ENCODE data around the gene CACFD1. TPM values are rescaled to one million over a fixed set of nuclear protein-coding genes. Genes with fewer than 3 reads are reported as not detected.

CACFD1 gene
- total and polyA plus RNA-seq, 9 of the 15 experiments (the other 6 are each of a cell fraction or from before 2014, with no cell fraction given), result 0.11 to 1.4 (median 1.1) TPM; not detected in 2

DNA sequence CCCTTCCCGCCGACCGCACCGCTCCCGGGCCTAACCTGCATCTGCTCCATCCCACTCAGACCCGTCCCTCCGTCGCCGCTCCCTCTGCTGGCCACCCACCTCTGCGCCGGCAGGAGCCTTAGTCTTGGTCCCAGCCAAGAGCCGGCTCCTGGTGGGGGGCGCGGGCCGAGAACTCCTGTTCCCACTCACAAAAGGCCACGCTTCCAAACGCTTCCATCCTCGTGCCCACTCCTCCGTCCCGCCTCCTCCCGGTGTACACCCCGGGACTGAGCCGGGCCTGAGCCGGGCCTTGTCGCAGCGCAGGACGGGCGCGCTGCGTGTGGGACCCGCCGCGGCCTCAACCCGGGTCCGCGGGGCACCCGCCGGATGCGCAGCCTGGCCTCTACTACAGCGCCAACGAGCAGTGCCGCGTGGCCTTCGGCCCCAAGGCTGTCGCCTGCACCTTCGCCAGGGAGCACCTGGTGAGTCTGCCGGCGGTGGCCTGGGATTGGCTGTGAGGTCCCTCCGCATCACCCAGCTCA, 30.1 kb upstream of the CACFD1 start:
- Histone ChIP-seq H4K20me1 (replicated peaks; ENCODE audit: control insufficient read depth, insufficient read depth, low read length) (no peaks in the 10 kb centered on the region), H3K9me1 (ENCODE audit: control insufficient read depth, insufficient read depth, low read length) (no peaks in the 10 kb centered on the region), H3K4me3 (no peak overlapping the region), H3K4me1 (replicated peaks in 1 of 2; ENCODE audit: control insufficient read depth in 2 of 2, insufficient read depth in 2 of 2, low read length in 2 of 2) (peaks cover 4 to 29% of the 10 kb centered on the region in 2 experiments; a peak in 2 of 5 replicates), H3K79me2 (ENCODE audit: control insufficient read depth, insufficient read depth, low read length) (no peaks in the 10 kb centered on the region), H3K9ac (ENCODE audit: insufficient read depth in 1 of 2, low read depth in 2 of 2, low read length in 2 of 2) (no peak overlapping the region; a peak in 1 of 4 replicates), H2AFZ (ENCODE audit: low read depth, low read length) (no peak overlapping the region), H3K4me2 (ENCODE audit: insufficient read depth, low read length) (no peak overlapping the region), H3K9me3 (replicated peaks; ENCODE audit: control insufficient read depth, insufficient read depth, low read depth, low read length) (no peaks in the 10 kb centered on the region), H3K27ac (ENCODE audit: extremely low read depth, low read depth, low read length) (no peak overlapping the region), H3K36me3 (ENCODE audit: control insufficient read depth, insufficient read depth, low read length) (no peaks in the 10 kb centered on the region), H3K27me3 (ENCODE audit: control insufficient read depth in 2 of 2, insufficient read depth in 2 of 2, low read length in 2 of 2) (peaks cover 26 to 46% of the 10 kb centered on the region in 2 experiments)
- ChIA-PET CTCF (ENCODE audit: low intra/inter-chr PET ratio) (interaction anchor here (0.5 kb wide), 1 partner anchor 703 kb away, joined by 3 read pairs; no protein-coding TSS in a partner anchor), POLR2A (interaction anchor here (0.6 kb wide), 1 partner anchor 11 kb away, joined by 4 read pairs; no protein-coding TSS in a partner anchor)
- in situ Hi-C loops (cut with MboI), result no loop called here
- intact Hi-C loops (cut with micrococcal nuclease), result no loop called here
- peak; percentile 82 for ATAC-seq
- 53% methylated on average over 35 of the region's 49 CpGs for WGBS (ENCODE audit: insufficient coverage, low coverage, missing lambda C conversion rate)
- no TSS peak for BruUV-seq (replicated peaks)
- FAIRE-seq, result no peak
- peak; percentile 67 to 79 (median 72) for DNase-seq (ENCODE audit: extremely low read depth in 1 of 4, low spot score in 3 of 4)
- TF ChIP-seq, protein P1, sequence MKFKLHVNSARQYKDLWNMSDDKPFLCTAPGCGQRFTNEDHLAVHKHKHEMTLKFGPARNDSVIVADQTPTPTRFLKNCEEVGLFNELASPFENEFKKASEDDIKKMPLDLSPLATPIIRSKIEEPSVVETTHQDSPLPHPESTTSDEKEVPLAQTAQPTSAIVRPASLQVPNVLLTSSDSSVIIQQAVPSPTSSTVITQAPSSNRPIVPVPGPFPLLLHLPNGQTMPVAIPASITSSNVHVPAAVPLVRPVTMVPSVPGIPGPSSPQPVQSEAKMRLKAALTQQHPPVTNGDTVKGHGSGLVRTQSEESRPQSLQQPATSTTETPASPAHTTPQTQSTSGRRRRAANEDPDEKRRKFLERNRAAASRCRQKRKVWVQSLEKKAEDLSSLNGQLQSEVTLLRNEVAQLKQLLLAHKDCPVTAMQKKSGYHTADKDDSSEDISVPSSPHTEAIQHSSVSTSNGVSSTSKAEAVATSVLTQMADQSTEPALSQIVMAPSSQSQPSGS (CRISPR knock-in tag; IDR thresholded peaks at IDR 0.05), result no peak
- TF ChIP-seq ZNF75A (CRISPR knock-in tag; IDR thresholded peaks at IDR 0.05) (no peak), ZNF57 (CRISPR knock-in tag; IDR thresholded peaks at IDR 0.05) (no peak), PPARD (CRISPR knock-in tag; IDR thresholded peaks at IDR 0.05) (no peak), POLR2G (IDR thresholded peaks at IDR 0.05; ENCODE audit: low read depth, low read length) (0 out of 2 replicates have a peak, but pooled peaks have one; percentile 31), FOXA1 (IDR thresholded peaks at IDR 0.05; ENCODE audit: borderline replicate concordance) (no peak), ZBTB7A (IDR thresholded peaks at IDR 0.05; ENCODE audit: borderline replicate concordance, control insufficient read depth, low read depth, low read length) (peak; percentile 42; the same call in 1 of the 2 replicates), HIVEP1 (CRISPR knock-in tag; IDR thresholded peaks at IDR 0.05) (no peak), ZNF133 (CRISPR knock-in tag; IDR thresholded peaks at IDR 0.05) (no peak), NR2C1 (IDR thresholded peaks at IDR 0.05) (no peak), NR2C1 (tag; IDR thresholded peaks at IDR 0.05) (no peak)
- TF ChIP-seq, protein P2, sequence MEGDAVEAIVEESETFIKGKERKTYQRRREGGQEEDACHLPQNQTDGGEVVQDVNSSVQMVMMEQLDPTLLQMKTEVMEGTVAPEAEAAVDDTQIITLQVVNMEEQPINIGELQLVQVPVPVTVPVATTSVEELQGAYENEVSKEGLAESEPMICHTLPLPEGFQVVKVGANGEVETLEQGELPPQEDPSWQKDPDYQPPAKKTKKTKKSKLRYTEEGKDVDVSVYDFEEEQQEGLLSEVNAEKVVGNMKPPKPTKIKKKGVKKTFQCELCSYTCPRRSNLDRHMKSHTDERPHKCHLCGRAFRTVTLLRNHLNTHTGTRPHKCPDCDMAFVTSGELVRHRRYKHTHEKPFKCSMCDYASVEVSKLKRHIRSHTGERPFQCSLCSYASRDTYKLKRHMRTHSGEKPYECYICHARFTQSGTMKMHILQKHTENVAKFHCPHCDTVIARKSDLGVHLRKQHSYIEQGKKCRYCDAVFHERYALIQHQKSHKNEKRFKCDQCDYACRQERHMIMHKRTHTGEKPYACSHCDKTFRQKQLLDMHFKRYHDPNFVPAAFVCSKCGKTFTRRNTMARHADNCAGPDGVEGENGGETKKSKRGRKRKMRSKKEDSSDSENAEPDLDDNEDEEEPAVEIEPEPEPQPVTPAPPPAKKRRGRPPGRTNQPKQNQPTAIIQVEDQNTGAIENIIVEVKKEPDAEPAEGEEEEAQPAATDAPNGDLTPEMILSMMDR (IDR thresholded peaks at IDR 0.05 in 2 of 3, conservative IDR thresholded peaks at IDR 0.05 in 1 of 3; ENCODE audit: insufficient read depth in 2 of 3, low read depth in 1 of 3, low read length in 3 of 3), result peak; percentile 41 to 71 (median 50); a peak in 5 of 6 replicates
- TF ChIP-seq, protein P3, sequence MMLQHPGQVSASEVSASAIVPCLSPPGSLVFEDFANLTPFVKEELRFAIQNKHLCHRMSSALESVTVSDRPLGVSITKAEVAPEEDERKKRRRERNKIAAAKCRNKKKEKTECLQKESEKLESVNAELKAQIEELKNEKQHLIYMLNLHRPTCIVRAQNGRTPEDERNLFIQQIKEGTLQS (IDR thresholded peaks at IDR 0.05), result no peak
- TF ChIP-seq, protein P3 (CRISPR knock-in tag; conservative IDR thresholded peaks at IDR 0.05), result no peak
- TF ChIP-seq, protein P4, sequence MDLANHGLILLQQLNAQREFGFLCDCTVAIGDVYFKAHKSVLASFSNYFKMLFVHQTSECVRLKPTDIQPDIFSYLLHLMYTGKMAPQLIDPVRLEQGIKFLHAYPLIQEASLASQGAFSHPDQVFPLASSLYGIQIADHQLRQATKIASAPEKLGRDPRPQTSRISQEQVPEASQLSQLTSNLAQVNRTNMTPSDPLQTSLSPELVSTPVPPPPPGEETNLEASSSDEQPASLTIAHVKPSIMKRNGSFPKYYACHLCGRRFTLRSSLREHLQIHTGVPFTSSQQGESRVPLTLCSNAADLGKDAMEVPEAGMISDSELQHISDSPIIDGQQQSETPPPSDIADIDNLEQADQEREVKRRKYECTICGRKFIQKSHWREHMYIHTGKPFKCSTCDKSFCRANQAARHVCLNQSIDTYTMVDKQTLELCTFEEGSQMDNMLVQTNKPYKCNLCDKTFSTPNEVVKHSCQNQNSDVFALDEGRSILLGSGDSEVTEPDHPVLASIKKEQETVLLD (IDR thresholded peaks at IDR 0.05), result peak; percentile 45; the same call in 1 of the 2 replicates
- TF ChIP-seq, protein P5, sequence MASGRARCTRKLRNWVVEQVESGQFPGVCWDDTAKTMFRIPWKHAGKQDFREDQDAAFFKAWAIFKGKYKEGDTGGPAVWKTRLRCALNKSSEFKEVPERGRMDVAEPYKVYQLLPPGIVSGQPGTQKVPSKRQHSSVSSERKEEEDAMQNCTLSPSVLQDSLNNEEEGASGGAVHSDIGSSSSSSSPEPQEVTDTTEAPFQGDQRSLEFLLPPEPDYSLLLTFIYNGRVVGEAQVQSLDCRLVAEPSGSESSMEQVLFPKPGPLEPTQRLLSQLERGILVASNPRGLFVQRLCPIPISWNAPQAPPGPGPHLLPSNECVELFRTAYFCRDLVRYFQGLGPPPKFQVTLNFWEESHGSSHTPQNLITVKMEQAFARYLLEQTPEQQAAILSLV (tag; IDR thresholded peaks at IDR 0.05), result no peak
